GM18517 (cell line): ENCODE results near the gene SGPP2.
"Not testable (repeated sequence)": the region's sequence is repeated elsewhere in the genome, so short reads cannot be mapped to it uniquely, and the experiment has no call there.

Experiments used
- ATAC-seq: cut with Tn5 transposase; IDR thresholded peaks from one replicate; pipeline ENCODE4 v1.9.1; 2021; ENCODE audit warnings: mild to moderate bottlenecking, moderate library complexity; ENCODE audit not compliant: unreplicated experiment

The SGPP2 gene

GRCh38 chr2:222427646-222428301, 3.4 kb downstream of the SGPP2 start:
- ATAC-seq, result peak; percentile 69

GRCh38 chr2:222430071-222430470, 5.7 kb downstream of the SGPP2 start:
- ATAC-seq, result no peak

GRCh38 chr2:222430681-222431080, 6.3 kb downstream of the SGPP2 start:
- ATAC-seq, result no peak

- no peak for ATAC-seq
These were observed 7.5 kb downstream of the SGPP2 start for GRCh38 chr2:222431869-222432268.

- ATAC-seq, result peak; percentile 88
These were observed 9.2 kb downstream of the SGPP2 start for GRCh38 chr2:222433332-222434173.

GRCh38 chr2:222434204-222434603, 9.9 kb downstream of the SGPP2 start:
- peak; percentile 46 for ATAC-seq

GRCh38 chr2:222435400-222436039, 11.2 kb downstream of the SGPP2 start:
- ATAC-seq, result not testable (repeated sequence)

GRCh38 chr2:222436040-222436413, 11.7 kb downstream of the SGPP2 start:
- ATAC-seq, result no peak

- no peak for ATAC-seq
These were observed 15.3 kb downstream of the SGPP2 start for GRCh38 chr2:222439692-222440091.

GRCh38 chr2:222440673-222441422, 16.5 kb downstream of the SGPP2 start:
- ATAC-seq, result no peak

- ATAC-seq, result no peak
These were observed 18.3 kb downstream of the SGPP2 start for GRCh38 chr2:222442665-222443064.

- ATAC-seq, result no peak
These were observed 20.9 kb downstream of the SGPP2 start for GRCh38 chr2:222445227-222445626.

GRCh38 chr2:222447131-222447530, 22.8 kb downstream of the SGPP2 start:
- no peak for ATAC-seq

- no peak for ATAC-seq
These were observed 24.4 kb downstream of the SGPP2 start for GRCh38 chr2:222448748-222449181.

- ATAC-seq, result no peak
These were observed 25.7 kb downstream of the SGPP2 start for GRCh38 chr2:222450021-222450420.

- ATAC-seq, result peak; percentile 100
These were observed 26.9 kb downstream of the SGPP2 start for GRCh38 chr2:222451224-222451674.

GRCh38 chr2:222452422-222452950, 28.1 kb downstream of the SGPP2 start:
- ATAC-seq, result no peak

GRCh38 chr2:222456479-222457077, 32.2 kb downstream of the SGPP2 start:
- ATAC-seq, result no peak

- ATAC-seq, result no peak
These were observed 35.6 kb downstream of the SGPP2 start for GRCh38 chr2:222459983-222460382.

- no peak for ATAC-seq
These were observed 41.4 kb downstream of the SGPP2 start for GRCh38 chr2:222465746-222466145.
